ENCODE data around the gene AGR3.
A peak's percentile ranks its signal among the peaks of the same experiment; 100 is the strongest.
"Not testable (repeated sequence)": the region's sequence is repeated elsewhere in the genome, so short reads cannot be mapped to it uniquely, and the experiment has no call there.

Gene AGR3

DNA sequence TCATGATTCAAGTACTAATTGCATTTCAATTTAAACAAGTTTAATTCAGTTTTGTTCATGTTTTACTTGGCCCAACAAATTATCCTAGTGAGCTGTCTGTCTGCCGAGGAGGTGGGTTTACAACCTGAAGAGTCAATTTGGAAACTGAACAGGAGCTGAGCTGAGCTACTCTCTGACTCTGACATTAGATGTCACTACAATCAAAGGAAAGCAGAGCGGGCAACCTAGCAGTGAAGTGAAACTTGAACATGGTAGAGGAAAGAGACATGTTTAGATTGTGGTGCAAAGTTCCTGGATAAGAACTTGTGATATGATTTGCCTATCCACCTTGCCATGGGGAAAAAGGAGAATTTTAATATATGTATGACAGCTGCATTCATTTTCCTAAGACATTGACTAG lies 9.6 kb upstream of the AGR3 start:
- peak in 1 of 2 experiments; percentile 7 for DNase-seq

DNA sequence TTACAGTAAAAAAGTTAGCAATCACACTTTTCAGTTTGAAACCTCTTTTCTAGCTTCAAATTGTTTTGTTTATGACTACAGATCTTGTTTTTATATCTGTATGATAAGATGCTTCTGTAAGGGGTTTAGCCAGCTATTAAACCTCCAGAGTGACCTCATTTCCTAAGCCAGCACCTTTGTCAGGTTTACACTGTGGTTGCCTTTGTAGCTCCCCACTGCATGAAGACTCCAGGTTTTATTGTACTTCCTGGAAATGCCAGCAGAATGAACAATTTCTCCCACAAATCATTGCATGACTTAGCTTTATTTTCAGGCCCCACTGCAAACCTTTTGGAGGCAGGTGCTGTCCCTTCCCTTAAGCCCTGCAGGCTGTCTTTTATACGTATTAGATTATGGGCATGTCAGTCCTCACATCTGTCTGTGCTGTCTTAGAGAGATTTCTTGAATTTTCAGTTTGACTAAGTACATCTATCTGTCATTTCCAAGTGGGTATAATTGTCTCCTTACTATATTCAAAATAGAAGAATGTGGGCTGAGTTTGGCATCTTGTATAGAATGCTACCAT lies 8.2 kb upstream of the AGR3 start:
- DNase-seq: no peak

DNA sequence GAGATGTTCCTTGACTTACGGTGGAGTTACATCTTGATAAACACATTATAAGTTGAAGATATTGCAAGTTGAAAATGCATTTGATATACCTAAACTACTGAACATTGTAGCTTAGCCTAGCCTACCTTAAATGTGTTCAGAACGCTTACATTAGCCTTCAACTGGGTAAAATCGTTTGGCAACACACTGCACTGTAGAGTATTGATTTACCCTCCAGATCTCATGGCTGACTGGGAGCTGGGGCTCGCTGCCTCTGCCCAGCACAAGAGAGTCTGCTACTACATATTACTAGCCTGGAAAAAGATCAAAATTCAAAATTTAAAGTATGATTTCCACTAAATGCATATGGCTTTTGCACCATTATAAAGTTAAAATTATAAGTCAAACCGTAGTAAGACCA lies 7.5 kb upstream of the AGR3 start:
- no peak for DNase-seq

DNA sequence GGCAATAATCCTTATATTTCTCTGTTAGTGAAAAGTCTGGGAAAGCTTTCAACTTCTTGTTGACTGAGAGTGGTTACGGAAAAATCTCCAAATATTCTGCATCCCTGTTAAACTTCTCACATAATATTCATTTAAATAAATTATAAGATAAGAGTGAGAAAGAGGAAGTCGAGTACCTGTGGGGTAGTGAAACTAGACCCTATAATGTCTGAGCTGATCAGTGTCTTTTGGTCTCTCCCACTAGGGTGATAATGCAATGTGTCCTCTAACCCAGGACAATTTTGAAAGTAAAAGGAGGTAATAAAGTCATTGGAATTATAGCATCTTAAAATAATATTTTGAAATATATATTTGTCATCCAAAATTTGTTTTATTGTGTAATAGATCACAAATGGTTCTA lies 2.1 kb upstream of the AGR3 start:
- no peak for DNase-seq

DNA sequence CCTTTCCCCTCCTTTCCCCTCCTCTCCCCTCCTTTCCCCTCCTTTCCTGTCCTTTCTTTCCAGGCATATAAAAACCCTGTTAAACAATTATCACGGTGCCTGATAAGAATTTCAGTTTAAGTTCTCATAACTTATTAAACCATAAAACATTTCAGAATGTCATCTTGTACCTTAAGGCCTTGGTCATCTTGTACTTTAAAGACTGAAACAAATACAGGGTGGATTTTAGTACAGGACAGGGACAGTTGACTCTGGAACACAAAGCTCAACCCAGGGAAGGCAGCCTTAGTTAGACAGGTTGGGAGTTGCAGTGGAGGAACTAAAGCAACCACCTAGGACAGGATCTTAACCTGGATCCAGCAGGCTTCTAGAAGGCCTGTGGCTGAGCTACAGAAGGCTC lies 1.2 kb downstream of the AGR3 start:
- no peak for DNase-seq

DNA sequence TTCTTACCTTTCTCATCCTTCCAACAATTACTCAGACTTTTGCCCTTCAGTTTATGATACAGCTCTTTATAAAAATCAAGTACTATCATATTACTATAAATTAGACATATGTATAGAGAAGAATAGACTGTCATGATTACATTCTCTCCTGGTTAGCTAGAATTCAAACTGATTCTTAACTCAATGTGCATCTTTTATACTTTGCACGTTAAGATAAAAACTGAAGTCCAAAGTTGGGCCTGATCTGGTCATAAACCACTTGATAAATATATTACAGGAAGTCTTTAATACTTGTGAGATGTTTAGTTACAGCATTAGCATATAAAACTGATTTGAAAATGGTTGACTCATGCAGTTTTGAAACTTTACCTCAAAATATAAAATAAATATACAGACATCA lies 2.6 kb downstream of the AGR3 start:
- DNase-seq: no peak

DNA sequence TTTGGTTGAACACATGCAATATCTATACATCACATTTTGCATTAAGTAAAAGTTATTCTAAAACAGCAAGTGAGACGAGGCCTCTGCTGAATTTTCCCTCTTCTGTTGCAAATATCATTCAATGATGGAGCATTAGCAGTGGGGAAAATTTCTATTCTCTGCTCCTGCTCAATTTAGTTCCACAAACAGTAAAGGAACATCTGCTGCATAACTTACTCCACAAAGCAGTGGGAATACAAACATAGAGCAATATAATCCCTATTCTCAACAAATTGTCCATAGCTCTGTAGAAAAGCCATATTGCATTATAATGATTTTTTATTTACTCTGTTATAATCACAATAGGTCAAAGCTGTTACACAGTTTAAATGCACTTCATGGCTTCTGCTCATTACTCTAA lies 5.9 kb downstream of the AGR3 start:
- no peak for DNase-seq

DNA sequence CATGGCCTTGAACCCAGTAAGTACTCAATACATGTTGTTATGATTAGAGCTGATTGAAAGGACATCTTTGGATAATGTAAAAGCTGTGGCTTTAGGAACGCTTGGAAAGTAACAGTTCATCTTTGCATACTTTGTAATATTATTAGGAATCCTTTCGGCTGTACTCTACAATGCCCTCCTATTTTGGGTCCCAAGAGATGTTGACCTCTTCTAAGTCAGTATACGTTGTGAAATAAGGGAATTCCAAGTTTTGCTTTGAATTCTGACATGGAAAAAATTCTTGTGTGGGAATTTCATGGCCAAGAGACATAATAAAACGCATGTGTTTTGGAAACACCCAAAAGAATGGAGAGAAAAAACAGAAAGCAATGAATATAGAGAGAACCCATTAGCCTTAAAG lies 7.7 kb downstream of the AGR3 start:
- no peak for DNase-seq

DNA sequence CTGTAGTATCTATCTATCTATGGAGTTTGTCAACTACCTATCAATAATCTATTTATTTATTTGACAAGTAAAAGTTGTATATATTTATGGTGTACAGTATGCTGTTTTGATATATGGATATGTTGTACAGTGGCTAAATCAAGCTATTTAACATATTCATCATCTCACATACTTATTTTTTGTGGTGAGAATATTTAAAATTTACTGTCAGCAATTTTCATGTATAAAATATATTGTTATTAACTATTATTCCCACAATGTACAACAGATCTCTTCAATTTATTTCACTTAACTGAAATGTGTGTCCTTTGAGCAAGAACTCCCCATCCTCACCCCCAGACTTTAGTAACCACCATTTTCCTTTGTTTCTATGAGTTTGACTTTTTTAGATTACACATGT lies 14.5 kb downstream of the AGR3 start:
- no peak for DNase-seq

DNA sequence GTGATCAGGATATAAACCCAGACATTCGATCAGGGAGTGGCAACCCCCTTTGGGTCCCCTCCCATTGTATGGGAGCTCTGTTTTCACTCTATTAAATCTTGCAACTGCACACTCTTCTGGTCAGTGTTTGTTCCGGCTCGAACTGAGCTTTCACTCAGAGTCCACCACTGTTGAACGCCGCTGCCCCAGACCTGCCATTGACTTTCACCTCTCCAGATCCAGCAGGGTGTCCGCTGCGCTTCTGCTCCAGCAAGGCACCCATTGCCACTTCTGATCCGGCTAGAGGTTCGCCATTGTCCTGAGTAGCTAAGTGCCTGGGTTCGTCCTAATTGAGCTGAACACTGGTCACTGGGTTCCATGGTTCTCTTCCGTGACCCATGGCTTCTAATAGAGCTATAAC lies 28.6 kb downstream of the AGR3 start:
- DNase-seq: not testable (repeated sequence)

DNA sequence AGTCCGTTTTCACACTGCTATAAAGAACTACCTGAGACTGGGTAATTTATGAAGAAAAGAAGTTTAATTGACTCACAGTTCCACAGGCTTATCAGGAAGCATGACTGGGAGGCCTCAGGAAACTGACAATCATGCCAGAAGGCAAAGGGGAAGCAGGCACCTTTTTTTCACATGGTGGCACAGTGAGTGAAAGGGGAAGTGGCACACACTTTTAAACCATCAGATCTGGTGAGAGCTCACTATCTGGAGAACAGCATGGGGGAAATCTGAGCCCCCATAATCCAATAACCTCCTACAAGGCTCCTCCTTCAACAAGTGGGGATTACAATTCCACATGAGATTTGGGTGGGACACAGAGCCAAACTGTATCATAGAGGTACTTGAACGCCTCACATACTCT lies 30.0 kb downstream of the AGR3 start:
- no peak for DNase-seq

DNA sequence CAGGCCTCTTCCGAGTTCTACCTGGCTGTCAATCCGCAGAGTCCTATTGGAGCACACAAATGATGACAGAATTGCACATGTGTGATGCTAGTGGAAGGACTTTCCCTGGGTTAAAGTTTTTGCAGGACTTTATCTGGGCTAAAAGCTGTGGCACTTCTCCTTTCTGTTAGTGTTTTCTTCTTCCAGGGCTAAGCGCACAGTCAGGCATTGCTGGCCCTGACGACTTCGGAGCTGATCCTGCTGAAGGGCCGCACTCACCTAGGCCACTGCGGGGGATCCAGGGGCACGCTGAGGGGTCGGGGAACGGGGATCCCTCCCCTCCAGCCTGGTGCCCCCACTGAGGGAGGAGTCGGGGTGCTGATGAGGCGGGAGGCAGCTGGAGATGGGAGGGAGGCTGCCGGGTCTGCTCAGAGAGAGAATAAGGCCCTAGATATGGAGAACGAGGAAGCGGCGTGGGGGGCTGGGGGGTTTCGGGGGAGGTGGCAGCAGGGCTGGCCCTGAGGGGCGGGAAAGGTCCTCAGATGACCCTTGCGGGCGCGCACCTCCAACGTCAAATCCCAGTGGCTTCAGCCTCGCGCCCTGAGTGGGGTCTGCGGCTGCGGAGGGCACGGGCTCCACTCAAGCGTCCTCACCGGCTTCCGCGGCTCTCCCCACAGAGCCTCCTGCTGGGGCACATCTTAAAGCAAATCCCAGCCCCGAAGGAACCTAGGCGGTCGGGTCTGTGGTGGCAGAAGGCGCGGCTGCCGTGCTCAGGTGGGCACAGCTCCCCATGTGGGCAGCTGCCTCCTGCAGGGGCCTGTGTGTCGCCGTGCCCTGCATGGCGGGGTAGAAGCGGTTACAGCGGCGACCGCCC lies 30.9 kb downstream of the AGR3 start:
- no peak for DNase-seq

DNA sequence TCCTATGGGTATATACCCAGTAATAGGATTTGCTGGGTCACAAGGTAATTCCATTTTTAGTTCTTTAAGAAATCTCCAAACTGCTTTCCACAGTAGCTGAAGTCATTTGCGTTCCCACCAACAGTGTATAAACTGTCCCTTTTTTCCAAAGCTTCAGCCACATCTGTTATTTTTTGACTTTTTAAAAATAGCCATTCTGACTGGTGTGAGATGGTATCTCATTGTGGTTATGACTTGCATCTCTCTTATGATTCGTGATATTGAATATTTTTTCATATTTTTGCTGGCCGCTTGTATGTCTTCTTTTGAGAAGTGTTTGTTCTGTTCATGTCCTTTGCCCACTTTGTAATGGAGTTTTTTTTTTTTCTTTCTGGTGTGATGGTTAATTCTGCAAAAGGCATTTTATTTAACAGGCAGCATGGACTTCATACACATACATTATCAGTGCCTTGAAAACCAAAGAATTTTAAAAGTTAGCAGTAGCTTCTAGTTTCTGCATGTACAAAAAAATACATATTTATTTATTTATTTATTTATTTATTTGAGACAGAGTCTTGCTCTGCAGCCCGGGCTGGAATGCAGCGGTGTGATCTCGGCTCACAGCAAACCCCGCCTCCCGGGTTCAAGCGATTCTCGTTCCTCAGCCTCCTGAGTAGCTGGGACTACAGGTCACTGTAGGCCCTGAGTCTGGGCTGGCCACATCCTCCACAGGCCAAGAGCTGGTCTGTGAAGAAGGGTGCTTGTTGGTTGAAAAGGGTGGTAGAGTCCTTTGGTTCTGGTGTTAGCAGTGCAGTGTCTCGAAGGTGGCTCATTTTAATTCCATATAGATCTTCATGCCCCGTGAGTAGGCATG lies 32.3 kb downstream of the AGR3 start:
- DNase-seq: no peak

DNA sequence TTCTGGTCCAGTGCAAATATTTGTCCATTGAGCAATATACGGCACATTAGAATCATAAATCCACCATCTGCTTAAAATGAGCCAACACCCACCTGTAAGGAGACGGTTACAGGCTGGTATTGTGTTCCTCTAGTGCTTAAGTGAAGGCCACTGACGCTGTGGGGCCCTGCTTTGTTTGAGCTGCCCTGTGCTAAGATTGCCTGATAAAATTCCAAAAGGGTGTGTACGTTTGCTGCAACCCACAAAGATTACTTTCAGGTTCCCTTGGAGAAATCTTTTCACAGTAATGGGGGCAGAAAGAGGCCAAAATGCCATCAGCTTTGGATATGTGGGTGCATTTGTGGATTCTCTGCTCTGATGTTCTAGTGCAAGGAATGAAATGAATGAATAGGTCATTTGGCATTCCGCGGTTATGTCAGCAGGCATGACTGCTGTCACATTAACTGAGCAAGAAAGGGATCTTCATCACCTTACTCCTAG lies 34.4 kb downstream of the AGR3 start:
- DNase-seq: no peak

DNA sequence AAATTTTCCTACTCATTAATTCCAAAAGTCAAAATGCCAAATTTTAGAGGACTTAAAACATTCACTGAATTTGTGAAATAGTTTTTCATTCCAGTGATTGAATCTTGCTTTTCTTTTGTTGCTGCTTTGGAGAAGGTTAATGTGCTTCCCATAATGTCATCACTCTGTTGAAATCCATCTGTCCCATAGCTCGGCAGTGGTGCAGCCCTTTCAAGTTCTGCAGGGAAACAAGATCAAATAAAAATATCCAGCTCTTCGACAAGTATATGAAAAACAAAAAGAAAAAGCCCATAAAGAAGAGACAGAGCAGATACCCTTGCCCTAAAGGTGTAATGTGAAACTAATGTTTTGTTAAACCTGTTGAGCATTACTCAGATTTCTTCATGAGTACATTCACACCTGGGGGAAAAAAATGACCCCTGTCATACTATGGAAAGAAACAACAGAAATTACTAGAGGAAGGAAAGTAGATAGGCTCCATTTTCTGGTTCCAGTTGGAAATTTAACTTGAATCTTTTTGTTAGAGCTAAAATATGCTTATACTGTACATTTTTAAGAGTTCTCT lies 35.1 kb downstream of the AGR3 start:
- no peak for DNase-seq

DNA sequence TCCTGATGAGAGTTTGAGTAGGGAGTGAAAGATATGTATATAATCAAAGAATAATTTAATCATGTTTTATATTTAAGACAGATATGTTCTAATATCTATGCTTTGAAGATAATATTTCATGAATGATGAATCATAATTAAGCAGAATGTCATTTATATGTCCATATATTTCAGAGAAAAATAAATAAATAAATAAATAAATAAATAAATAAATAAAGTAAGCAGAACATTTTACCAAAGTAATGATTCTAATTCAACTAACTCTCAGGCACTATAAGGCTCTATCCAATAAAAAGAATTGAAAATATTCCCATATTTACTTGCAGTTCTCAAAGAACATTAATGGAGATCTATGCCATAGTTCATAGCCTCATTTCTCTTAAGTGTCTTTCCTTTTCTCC lies 36.0 kb downstream of the AGR3 start:
- DNase-seq: no peak

DNA sequence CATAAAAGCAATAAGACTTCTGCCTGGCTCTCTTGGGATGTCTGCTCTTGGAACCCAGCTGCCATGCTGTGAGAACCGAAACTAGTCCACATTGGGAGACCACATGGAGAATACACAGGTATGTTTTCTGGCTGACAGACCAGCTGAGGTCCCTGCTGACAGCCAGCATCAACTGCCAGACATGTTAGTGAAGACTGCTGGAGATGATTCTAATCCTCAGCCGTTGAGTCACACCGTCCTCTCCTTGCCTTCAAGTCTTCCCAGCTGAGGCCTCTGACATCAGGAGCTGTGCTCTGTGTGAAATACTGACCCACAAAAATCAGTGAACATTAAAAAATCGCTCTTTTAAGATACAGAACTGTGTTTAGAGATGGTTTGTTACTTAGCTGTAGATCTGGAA lies 40.1 kb downstream of the AGR3 start:
- DNase-seq: no peak

DNA sequence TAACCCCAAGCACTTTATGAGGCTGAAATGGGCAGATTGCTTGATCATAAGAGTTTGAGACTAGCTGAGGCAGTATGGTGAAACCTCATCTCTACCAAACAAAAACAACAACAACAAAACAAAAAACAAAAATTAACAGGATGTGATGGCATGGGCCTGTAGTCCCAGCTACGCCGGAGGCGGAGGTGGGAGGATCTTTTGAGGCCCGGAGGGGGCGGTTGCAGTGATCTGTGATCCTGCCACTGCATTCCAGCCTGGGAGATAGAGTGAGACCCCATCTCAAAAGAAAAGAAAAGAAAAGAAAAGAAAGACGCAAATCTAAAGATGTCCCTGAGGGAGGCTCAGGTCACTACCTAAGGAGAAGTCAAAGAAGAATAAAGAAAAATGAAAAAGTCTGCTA lies 41.7 kb downstream of the AGR3 start:
- DNase-seq: no peak

DNA sequence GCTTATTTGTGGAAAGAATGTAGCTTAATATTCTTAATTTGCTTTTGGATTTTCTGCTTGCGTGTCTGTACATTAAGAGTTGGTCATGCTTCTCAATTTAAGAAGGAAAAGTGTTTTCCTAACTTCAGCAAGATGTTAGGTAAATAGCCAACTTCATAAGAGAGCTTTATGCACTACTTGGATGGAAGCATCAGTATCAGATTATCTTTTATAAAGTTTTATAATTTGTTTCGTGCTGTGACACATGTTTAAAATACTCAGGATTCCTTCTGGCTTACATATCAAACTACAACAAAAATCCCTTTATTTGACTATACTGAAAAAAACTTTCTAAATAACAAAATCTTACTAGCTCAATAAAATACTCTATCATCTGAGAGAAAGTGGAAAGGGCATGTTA lies 42.1 kb downstream of the AGR3 start:
- no peak for DNase-seq

DNA sequence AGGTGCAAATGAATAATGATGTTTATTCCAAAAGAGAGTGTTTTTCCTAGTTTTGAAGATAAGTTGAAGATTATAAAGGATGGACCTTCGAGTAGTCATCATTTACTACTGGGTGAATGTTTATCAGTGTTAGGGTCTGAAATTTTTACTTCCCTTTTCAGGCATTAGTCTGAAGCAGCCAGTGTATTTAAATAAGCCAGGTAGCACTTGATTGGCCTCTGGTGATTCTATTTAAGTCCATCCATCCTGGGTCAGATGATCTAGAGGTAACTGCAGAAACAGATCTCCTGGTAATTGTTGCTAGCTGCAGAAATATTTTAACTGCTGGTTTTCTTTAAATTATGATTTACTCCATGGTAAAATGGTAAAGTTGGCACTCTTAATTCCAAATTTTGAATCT lies 42.9 kb downstream of the AGR3 start:
- DNase-seq: no peak

DNA sequence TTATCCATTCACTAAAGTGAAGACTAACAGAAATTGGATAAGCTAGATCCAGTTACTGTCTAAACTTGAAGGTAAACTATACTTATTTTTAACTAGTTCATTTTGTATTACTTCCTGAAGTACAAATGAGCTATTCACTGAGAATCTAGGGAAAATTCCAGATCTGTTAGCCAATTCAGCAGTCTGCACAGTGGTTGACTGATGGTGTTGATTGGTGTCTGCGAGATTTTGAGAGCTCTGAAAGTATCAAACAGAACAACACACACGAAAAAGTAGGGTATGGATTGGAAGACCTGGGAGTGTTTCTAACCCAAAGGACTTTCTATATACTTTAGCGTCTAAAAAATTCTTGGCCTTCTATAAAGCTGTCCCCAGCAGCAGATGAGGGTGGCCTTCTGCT lies 43.4 kb downstream of the AGR3 start:
- DNase-seq: no peak

DNA sequence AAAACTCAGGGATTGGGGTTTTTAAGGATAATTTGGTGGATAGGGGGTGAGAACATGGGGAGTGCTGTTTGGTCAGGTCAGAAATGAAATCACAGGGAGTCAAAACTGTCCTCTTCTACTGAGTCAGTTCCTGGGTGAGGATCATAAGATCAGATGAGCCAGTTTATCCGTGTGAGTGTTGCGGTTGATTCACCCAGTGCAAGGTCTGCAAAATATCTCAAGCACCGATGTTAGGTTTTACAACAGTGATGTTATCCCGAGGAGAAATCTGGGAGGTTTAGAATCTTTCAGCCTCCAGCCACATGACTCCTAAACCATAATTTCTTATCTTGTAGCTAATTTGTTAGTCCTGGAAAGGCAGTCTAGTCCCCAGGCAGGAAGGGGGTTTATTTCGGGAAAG lies 45.3 kb downstream of the AGR3 start:
- DNase-seq: no peak

DNA sequence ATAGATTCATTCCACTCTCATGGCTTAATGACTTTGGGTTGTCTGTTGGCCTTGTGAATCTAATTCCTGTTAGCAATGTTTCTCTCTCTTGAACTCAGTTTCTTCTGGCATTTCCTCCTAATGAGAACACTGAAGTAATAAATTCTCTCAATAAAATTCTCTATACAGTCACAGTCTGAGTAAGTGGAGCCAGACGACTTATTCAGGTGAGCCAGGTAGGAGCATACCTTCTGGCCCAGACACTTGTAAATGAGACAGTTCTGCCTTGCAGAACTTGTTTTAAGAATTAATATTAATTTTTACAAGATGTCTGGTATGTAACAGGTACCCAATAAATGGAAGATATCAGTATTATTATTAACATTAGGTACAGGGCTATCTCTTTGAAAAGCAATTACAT lies 48.4 kb downstream of the AGR3 start:
- no peak for DNase-seq

DNA sequence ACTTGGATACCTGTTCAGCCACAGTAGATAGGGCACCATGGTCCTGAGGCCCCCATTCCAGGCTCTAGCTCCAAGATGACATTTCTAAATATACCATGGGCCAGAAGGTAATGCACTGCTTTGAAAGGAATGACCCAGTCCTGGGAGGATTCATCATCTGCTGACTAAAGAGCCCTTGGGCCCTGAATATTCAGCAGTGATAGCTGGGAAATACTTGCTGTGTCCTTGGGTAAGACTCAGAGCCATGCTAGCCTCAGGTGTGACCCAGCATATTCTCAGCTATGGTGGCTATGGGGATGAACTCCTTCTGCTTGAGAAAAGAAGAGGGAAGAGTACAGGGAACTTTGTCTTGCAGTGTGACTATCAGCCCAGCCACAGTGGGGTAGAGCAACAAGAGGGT lies 55.7 kb downstream of the AGR3 start:
- no peak for DNase-seq
